MM.1S (cell line): ENCODE data around the gene CACNG5.

ENCODE experiments used
- DNase-seq: peaks from one replicate; pipeline ENCODE4 v3.0.0-alpha.2; 2015
- H2AFZ ChIP-seq: fragments of 300-600 bp; sonication (generic); 2 replicates; pipeline ENCODE4 v1.6.0; 2016; ENCODE audit warnings: antibody characterized with exemption, low read length
- H3F3A ChIP-seq: fragments of 300-600 bp; sonication (generic); 2 replicates; pipeline ENCODE4 v1.6.1; 2016; ENCODE audit warnings: mild to moderate bottlenecking, antibody characterized with exemption, low read length, moderate library complexity, mixed read lengths; ENCODE audit not compliant: insufficient read depth
- H3K27ac ChIP-seq: fragments of 300-600 bp; sonication (generic); 2 replicates; pipeline ENCODE4 v1.5.1; 2016; ENCODE audit warnings: mild to moderate bottlenecking, low read length
- H3K27me3 ChIP-seq: fragments of 300-600 bp; sonication (generic); replicated peaks from 2 replicates; pipeline ENCODE4 v1.6.0; 2016; ENCODE audit warnings: low read length; ENCODE audit not compliant: insufficient read depth
- H3K36me3 ChIP-seq: fragments of 300-600 bp; sonication (generic); replicated peaks from 2 replicates; pipeline ENCODE4 v1.6.1; 2016; ENCODE audit warnings: mild to moderate bottlenecking, low read length, mixed read lengths; ENCODE audit not compliant: insufficient read depth
- H3K4me1 ChIP-seq: fragments of 300-600 bp; sonication (generic); 2 replicates; pipeline ENCODE4 v1.6.1; 2016; ENCODE audit warnings: low read length, mixed read lengths
- H3K4me2 ChIP-seq: fragments of 300-600 bp; sonication (generic); 2 replicates; pipeline ENCODE4 v1.6.0; 2016; ENCODE audit warnings: low read depth, low read length
- H3K4me3 ChIP-seq: fragments of 300-600 bp; sonication (generic); 2 replicates; pipeline ENCODE4 v1.5.1; 2016; ENCODE audit warnings: low read length, mixed read lengths
- H3K79me2 ChIP-seq: fragments of 300-600 bp; sonication (generic); 2 replicates; pipeline ENCODE4 v1.6.1; 2016; ENCODE audit warnings: mixed run types, low read length, mixed read lengths
- H3K9ac ChIP-seq: fragments of 300-600 bp; sonication (generic); 2 replicates; pipeline ENCODE4 v1.6.1; 2016; ENCODE audit warnings: low read length, mixed read lengths
- H3K9me2 ChIP-seq: fragments of 300-600 bp; sonication (generic); replicated peaks from 2 replicates; pipeline ENCODE4 v1.6.1; 2016; ENCODE audit warnings: mild to moderate bottlenecking, low read length, mixed read lengths; ENCODE audit not compliant: insufficient read depth
- H3K9me3 ChIP-seq: fragments of 300-600 bp; sonication (generic); replicated peaks from 2 replicates; pipeline ENCODE4 v1.6.1; 2016; ENCODE audit warnings: mild to moderate bottlenecking, low read length, mixed read lengths; ENCODE audit not compliant: insufficient read depth
- H4K20me1 ChIP-seq: fragments of 300-600 bp; sonication (generic); 2 replicates; pipeline ENCODE4 v1.6.1; 2016; ENCODE audit warnings: mild to moderate bottlenecking, low read length, moderate library complexity, mixed read lengths; ENCODE audit not compliant: insufficient read depth
- EZH2 ChIP-seq: fragments of 300-600 bp; sonication (generic); optimal IDR thresholded peaks from 2 replicates; pipeline ENCODE3; 2017; ENCODE audit warnings: low read depth, mild to moderate bottlenecking, antibody characterized with exemption, low read length, mixed read lengths
- EZH2phosphoT487 ChIP-seq: fragments of 300-600 bp; sonication (generic); IDR thresholded peaks from 2 replicates; pipeline ENCODE4 v1.6.1; 2018; ENCODE audit warnings: antibody characterized with exemption, low read length
- TF ChIP-seq, protein P1 (sequence below): fragments of 300-600 bp; sonication (generic); IDR thresholded peaks from 2 replicates; pipeline ENCODE4 v1.5.1; 2016; ENCODE audit warnings: antibody characterized with exemption, low read length, mixed read lengths

The CACNG5 gene, protein sequence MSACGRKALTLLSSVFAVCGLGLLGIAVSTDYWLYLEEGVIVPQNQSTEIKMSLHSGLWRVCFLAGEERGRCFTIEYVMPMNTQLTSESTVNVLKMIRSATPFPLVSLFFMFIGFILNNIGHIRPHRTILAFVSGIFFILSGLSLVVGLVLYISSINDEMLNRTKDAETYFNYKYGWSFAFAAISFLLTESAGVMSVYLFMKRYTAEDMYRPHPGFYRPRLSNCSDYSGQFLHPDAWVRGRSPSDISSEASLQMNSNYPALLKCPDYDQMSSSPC

DNA sequence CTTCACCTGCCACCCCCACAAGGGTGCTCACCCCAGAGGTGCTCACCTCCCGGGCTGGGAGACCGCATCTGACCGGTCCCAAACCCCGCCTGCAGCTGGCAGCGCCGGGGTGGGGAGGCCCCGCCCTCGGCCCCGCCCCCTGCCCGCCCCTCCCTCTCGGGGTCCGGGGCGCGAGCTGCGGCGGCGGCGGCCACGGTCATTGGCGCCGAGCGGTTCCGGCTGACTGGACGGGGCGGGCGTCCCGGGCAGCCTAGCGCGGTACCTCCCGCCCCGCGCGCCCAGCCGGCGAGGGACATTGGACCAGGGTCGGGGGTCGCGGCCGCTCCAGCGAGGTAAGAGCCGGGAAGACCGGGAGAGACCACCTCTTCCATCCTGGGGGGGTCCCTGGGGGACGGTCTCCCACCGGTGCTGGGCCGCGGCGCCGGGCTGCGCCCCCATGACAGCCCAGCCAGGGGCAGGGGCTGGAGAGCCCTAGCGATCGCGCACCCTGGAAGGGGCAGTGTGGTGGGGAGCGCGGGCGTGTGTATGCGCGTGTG is at the start of gene CACNG5:
TSS of gene CACNG5 (plus strand) at position 199 of the 536 bp plus-strand sequence. CDS start 42,216 bp downstream, outside the sequence.
- Histone ChIP-seq H3K27me3 (no peaks in the 10 kb centered on the region), H3K27ac (no peak within 1 kb of the TSS), H3K4me3 (no peak within 1 kb of the TSS), H3K9me3 (no peaks in the 10 kb centered on the region), H3K4me1 (no peaks in the 10 kb centered on the region), H3K9me2 (no peaks in the 10 kb centered on the region), H3K4me2 (no peak within 1 kb of the TSS), H3K36me3 (no peaks in the 10 kb centered on the region), H2AFZ (no peak within 1 kb of the TSS), H4K20me1 (no peaks in the 10 kb centered on the region), H3K79me2 (no peaks in the 10 kb centered on the region), H3F3A (no peaks in the 10 kb centered on the region), H3K9ac (no peak within 1 kb of the TSS)
- DNase-seq = no peak
- TF ChIP-seq, protein P1, sequence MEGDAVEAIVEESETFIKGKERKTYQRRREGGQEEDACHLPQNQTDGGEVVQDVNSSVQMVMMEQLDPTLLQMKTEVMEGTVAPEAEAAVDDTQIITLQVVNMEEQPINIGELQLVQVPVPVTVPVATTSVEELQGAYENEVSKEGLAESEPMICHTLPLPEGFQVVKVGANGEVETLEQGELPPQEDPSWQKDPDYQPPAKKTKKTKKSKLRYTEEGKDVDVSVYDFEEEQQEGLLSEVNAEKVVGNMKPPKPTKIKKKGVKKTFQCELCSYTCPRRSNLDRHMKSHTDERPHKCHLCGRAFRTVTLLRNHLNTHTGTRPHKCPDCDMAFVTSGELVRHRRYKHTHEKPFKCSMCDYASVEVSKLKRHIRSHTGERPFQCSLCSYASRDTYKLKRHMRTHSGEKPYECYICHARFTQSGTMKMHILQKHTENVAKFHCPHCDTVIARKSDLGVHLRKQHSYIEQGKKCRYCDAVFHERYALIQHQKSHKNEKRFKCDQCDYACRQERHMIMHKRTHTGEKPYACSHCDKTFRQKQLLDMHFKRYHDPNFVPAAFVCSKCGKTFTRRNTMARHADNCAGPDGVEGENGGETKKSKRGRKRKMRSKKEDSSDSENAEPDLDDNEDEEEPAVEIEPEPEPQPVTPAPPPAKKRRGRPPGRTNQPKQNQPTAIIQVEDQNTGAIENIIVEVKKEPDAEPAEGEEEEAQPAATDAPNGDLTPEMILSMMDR = no peak
- TF ChIP-seq EZH2 (no peak), EZH2phosphoT487 (no peak)

DNA sequence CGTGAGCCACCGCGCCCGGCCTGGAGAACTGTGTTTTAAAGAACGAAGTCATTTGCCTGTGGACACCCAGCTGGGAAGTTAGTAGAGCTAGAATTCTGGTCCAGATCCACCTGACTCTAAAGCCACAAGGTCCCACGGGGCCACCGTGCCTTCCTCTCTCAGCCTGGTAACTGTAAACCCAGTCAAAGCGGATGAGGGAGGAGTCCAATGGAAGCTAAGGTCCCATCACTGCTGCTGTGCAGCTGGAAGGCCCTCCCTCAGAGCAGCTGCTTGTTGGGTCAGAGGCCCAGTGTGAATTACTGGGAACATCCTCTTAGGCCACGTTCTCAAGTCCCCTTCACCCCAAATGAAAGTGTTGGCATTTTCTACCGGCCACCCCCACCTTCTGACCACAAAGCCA is 48.8 kb upstream of the CACNG5 start:
- H3K4me3 ChIP-seq = no peak overlapping the region
- no peak for DNase-seq
- H3K36me3 ChIP-seq = no peaks in the 10 kb centered on the region
- H3K4me1 ChIP-seq = no peaks in the 10 kb centered on the region
- no peak overlapping the region for H3K27ac ChIP-seq
- H3K9me2 ChIP-seq = no peaks in the 10 kb centered on the region
- H3K4me2 ChIP-seq = no peak overlapping the region
- H3K9ac ChIP-seq = no peak overlapping the region
- no peaks in the 10 kb centered on the region for H3K79me2 ChIP-seq
- no peak overlapping the region for H2AFZ ChIP-seq
- H4K20me1 ChIP-seq = no peaks in the 10 kb centered on the region
- H3K27me3 ChIP-seq = no peaks in the 10 kb centered on the region
- H3K9me3 ChIP-seq = no peaks in the 10 kb centered on the region
- H3F3A ChIP-seq = no peaks in the 10 kb centered on the region
- no peak for TF ChIP-seq EZH2
- TF ChIP-seq, protein P1 = no peak
- TF ChIP-seq EZH2phosphoT487 = no peak

DNA sequence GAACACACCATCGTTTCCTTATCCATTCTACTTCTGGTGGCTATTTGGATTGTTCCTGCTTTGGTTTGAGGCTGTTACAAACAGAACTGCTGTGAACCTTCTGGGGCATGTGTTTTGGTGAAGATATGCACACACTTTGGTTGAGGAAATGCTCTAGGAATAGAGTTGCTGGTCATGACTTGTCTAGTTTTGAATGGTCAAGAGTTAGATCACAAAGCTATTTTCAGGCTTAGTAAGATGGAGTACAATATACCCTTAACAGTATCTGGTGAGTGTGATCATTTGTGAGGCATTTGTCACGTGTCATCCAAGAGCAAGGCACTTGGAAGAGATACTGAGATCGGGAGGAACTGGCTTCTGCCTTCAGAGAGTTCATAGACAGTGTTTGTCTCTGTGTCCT is 47.0 kb upstream of the CACNG5 start:
- Histone ChIP-seq H3K36me3 (no peaks in the 10 kb centered on the region), H3F3A (no peaks in the 10 kb centered on the region), H3K27ac (no peak overlapping the region), H4K20me1 (no peaks in the 10 kb centered on the region), H3K9ac (no peak overlapping the region), H3K4me1 (no peaks in the 10 kb centered on the region), H3K9me3 (no peaks in the 10 kb centered on the region), H3K4me3 (no peak overlapping the region), H2AFZ (no peak overlapping the region), H3K79me2 (no peaks in the 10 kb centered on the region), H3K4me2 (no peak overlapping the region), H3K27me3 (no peaks in the 10 kb centered on the region), H3K9me2 (no peaks in the 10 kb centered on the region)
- TF ChIP-seq EZH2phosphoT487 (no peak), EZH2 (no peak)
- TF ChIP-seq, protein P1 = no peak
- no peak for DNase-seq
